HepG2 (cell line): ENCODE measurements around the gene EGFL8. TPM values are rescaled to one million over a fixed set of nuclear protein-coding genes. Genes with fewer than 3 reads are reported as not detected.

Source experiments
- BRCA1 ChIP-seq: sonication (generic); formaldehyde crosslinking; IDR thresholded peaks from 2 replicates; pipeline ENCODE4 v1.4.0; 2020; ENCODE audit warnings: missing genetic modification reagents
- CREB1 ChIP-seq, 2 experiments: fragments of 450-650 bp in 1 of 2; IDR thresholded peaks; 2 replicates each; pipeline ENCODE4 v1.6.1; 2016 to 2017; ENCODE audit warnings: control low read depth in 1 of 2, mild to moderate bottlenecking in 1 of 2, missing compliant biosample characterization in 1 of 2, missing genetic modification characterization in 1 of 2
- DNMT1 ChIP-seq: sonication (generic); formaldehyde crosslinking; IDR thresholded peaks from 2 replicates; pipeline ENCODE4 v1.5.1; 2020; ENCODE audit warnings: mild to moderate bottlenecking, missing genetic modification reagents
- HNRNPUL1 ChIP-seq: fragments of 200-400 bp; formaldehyde crosslinking; IDR thresholded peaks from 2 replicates; pipeline ENCODE4 v1.6.1; 2017; ENCODE audit warnings: low read depth, mild to moderate bottlenecking, low read length, moderate library complexity
- KAT2B ChIP-seq: fragments of 150-350 bp; IDR thresholded peaks from 2 replicates; pipeline ENCODE4 v1.6.1; 2014; ENCODE audit warnings: low read depth, low read length, borderline replicate concordance
- NFKBIZ ChIP-seq: IDR thresholded peaks from 2 replicates; pipeline ENCODE4 v1.6.1; 2018; ENCODE audit warnings: missing genetic modification reagents, missing compliant biosample characterization
- PHF21A ChIP-seq: sonication (generic); formaldehyde crosslinking; IDR thresholded peaks from 2 replicates; pipeline ENCODE4 v1.5.0; 2020; ENCODE audit warnings: mild to moderate bottlenecking, missing genetic modification reagents
- SOX6 ChIP-seq, 2 experiments: fragments of 450-650 bp in 1 of 2; sonication (generic) in 1 of 2; formaldehyde crosslinking in 1 of 2; IDR thresholded peaks; 2 replicates each; pipeline versions ENCODE4 v1.4.0 to v1.6.1; 2017 to 2020; ENCODE audit warnings: antibody characterized with exemption in 1 of 2, mild to moderate bottlenecking in 1 of 2, missing genetic modification reagents in 1 of 2
- ZBTB3 ChIP-seq: sonication (generic); formaldehyde crosslinking; IDR thresholded peaks from 2 replicates; pipeline ENCODE4 v1.4.0; 2020; ENCODE audit warnings: low read depth, mild to moderate bottlenecking, moderate library complexity, missing genetic modification reagents, borderline replicate concordance
- ZIK1 ChIP-seq: sonication (generic); formaldehyde crosslinking; IDR thresholded peaks from 2 replicates; pipeline ENCODE4 v1.5.0; 2020; ENCODE audit warnings: mild to moderate bottlenecking, low read depth, missing genetic modification reagents, borderline replicate concordance
- ZNF530 ChIP-seq: sonication (generic); formaldehyde crosslinking; IDR thresholded peaks from 2 replicates; pipeline ENCODE4 v1.5.0; 2020; ENCODE audit warnings: low read depth, mild to moderate bottlenecking, missing genetic modification reagents
- ZNF556 ChIP-seq: sonication (generic); formaldehyde crosslinking; IDR thresholded peaks from 2 replicates; pipeline ENCODE4 v1.4.0; 2020; ENCODE audit warnings: mild to moderate bottlenecking, missing genetic modification reagents, borderline replicate concordance
- ZNF564 ChIP-seq: sonication (generic); formaldehyde crosslinking; IDR thresholded peaks from 2 replicates; pipeline ENCODE4 v1.8.1; 2023; ENCODE audit warnings: mild to moderate bottlenecking, missing genetic modification reagents
- ZNF746 ChIP-seq: sonication (generic); formaldehyde crosslinking; IDR thresholded peaks from 2 replicates; pipeline ENCODE4 v1.8.0; 2022; ENCODE audit warnings: mild to moderate bottlenecking, missing genetic modification reagents
- polyA plus RNA-seq, 8 experiments: library from polyadenylated mRNA; depleted of rRNA in 3 of 8; stranded (reverse) in 7 of 8; unstranded in 1 of 8; fragments of >200 nt; fragmentation: Illumina TruSeq in 4 of 8; extraction: Trizol in 4 of 8; gene quantifications; 2 replicates each; pipeline versions ENCODE4 v1.2.1 to v1.2.3, GENCODE V29; 2011 to 2016; ENCODE audit warnings: low read depth in 4 of 8, missing spikeins in 1 of 8, mixed read lengths in 1 of 8; ENCODE audit not compliant: insufficient read depth in 1 of 8
- total RNA-seq, 5 experiments: library from RNA; depleted of rRNA; stranded (reverse); fragments of >200 nt; fragmentation: Illumina TruSeq; extraction: Trizol; gene quantifications; 2 replicates each; pipeline ENCODE4 v1.2.3, GENCODE V29; 2016; ENCODE audit warnings: low read depth in 1 of 5
- TF ChIP-seq, protein P1 (sequence below): sonication (generic); formaldehyde crosslinking; IDR thresholded peaks from 2 replicates; pipeline ENCODE4 v1.4.0; 2020; ENCODE audit warnings: missing genetic modification reagents, borderline replicate concordance
- TF ChIP-seq, protein P2 (sequence below): sonication (generic); formaldehyde crosslinking; IDR thresholded peaks from 2 replicates; pipeline ENCODE4 v1.8.1; 2023; ENCODE audit warnings: missing genetic modification reagents, mild to moderate bottlenecking, borderline replicate concordance
- TF ChIP-seq, protein P3 (sequence below): sonication (generic); formaldehyde crosslinking; IDR thresholded peaks from 2 replicates; pipeline ENCODE4 v1.9.0; 2021; ENCODE audit warnings: missing genetic modification reagents, borderline replicate concordance
- TF ChIP-seq, protein P4 (sequence below): sonication (generic); formaldehyde crosslinking; IDR thresholded peaks from 2 replicates; pipeline ENCODE4 v1.4.0; 2020; ENCODE audit warnings: mild to moderate bottlenecking, missing genetic modification reagents
- TF ChIP-seq, protein P5 (sequence below): sonication (generic); formaldehyde crosslinking; IDR thresholded peaks from 2 replicates; pipeline ENCODE4 v1.5.0; 2020; ENCODE audit warnings: mild to moderate bottlenecking, low read depth, missing genetic modification reagents, borderline replicate concordance
- TF ChIP-seq, protein P6 (sequence below): sonication (generic); formaldehyde crosslinking; IDR thresholded peaks from 2 replicates; pipeline ENCODE4 v1.4.0; 2020; ENCODE audit warnings: mild to moderate bottlenecking, missing genetic modification reagents

EGFL8 gene
- total and polyA plus RNA-seq, 2 of the 13 experiments (the other 11 are each of a cell fraction or from before 2014, with no cell fraction given) = 10.0 to 11.5 TPM

DNA sequence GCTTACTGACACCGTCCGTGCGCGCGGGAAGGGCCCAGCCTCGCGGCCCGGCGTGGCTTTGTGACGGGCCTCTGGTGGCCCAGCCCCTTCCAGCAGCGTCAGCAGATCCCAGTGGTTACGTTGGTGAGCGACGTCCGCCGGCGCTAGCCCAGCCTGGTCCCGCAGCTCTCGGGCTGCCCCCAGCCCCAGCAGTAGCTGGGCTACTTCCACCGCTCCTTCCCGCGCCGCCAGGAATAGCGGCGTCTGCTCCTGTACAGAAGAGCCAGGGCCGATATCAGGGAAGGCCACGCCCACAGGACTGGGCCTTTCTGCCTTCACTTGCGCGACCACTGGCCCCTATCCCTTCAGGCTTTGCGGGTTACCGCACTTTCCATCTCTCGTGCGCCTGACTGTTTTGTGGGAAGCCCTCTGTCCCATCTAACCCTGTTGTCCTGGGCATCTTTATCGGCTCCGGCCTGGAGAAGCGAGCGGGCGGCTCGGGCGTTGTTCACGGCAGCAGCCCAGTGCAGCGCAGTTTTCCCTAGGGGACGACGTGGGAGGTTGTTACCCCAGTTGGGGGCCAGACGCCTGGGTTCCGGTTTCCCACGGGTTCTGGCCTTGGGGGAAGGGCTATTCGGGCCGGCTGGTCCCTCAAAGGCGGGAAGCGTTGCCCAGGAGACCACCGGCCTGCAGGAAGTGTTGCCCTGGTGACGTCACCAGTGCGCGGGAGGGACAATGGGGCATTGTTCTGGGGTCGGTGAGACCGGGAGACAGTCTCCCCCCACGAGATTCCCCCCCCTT is 31.7 kb downstream of the EGFL8 start (continued):
- TF ChIP-seq, protein P1, sequence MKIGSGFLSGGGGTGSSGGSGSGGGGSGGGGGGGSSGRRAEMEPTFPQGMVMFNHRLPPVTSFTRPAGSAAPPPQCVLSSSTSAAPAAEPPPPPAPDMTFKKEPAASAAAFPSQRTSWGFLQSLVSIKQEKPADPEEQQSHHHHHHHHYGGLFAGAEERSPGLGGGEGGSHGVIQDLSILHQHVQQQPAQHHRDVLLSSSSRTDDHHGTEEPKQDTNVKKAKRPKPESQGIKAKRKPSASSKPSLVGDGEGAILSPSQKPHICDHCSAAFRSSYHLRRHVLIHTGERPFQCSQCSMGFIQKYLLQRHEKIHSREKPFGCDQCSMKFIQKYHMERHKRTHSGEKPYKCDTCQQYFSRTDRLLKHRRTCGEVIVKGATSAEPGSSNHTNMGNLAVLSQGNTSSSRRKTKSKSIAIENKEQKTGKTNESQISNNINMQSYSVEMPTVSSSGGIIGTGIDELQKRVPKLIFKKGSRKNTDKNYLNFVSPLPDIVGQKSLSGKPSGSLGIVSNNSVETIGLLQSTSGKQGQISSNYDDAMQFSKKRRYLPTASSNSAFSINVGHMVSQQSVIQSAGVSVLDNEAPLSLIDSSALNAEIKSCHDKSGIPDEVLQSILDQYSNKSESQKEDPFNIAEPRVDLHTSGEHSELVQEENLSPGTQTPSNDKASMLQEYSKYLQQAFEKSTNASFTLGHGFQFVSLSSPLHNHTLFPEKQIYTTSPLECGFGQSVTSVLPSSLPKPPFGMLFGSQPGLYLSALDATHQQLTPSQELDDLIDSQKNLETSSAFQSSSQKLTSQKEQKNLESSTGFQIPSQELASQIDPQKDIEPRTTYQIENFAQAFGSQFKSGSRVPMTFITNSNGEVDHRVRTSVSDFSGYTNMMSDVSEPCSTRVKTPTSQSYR (CRISPR knock-in tag) = peak; percentile 91
- TF ChIP-seq, protein P2, sequence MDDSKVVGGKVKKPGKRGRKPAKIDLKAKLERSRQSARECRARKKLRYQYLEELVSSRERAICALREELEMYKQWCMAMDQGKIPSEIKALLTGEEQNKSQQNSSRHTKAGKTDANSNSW (CRISPR knock-in tag) = no peak; the same call in 1 of the 2 replicates
- TF ChIP-seq, protein P3, sequence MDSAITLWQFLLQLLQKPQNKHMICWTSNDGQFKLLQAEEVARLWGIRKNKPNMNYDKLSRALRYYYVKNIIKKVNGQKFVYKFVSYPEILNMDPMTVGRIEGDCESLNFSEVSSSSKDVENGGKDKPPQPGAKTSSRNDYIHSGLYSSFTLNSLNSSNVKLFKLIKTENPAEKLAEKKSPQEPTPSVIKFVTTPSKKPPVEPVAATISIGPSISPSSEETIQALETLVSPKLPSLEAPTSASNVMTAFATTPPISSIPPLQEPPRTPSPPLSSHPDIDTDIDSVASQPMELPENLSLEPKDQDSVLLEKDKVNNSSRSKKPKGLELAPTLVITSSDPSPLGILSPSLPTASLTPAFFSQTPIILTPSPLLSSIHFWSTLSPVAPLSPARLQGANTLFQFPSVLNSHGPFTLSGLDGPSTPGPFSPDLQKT (CRISPR knock-in tag) = 0 out of 2 replicates have a peak, but pooled peaks have one; percentile 33
- TF ChIP-seq ZNF556 (CRISPR knock-in tag) = peak; percentile 86
- TF ChIP-seq BRCA1 (CRISPR knock-in tag) = peak; percentile 81; the same call in 1 of the 2 replicates
- TF ChIP-seq, protein P4, sequence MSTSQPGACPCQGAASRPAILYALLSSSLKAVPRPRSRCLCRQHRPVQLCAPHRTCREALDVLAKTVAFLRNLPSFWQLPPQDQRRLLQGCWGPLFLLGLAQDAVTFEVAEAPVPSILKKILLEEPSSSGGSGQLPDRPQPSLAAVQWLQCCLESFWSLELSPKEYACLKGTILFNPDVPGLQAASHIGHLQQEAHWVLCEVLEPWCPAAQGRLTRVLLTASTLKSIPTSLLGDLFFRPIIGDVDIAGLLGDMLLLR (CRISPR knock-in tag) = peak; percentile 28; the same call in 1 of the 2 replicates
- TF ChIP-seq DNMT1 = 0 out of 2 replicates have a peak, but pooled peaks have one; percentile 40
- 0 out of 2 replicates have a peak, but pooled peaks have one; percentile 37 for TF ChIP-seq ZBTB3 (CRISPR knock-in tag)
- TF ChIP-seq HNRNPUL1 = no peak; the same call in 1 of the 2 replicates
- no peak for TF ChIP-seq NFKBIZ (CRISPR knock-in tag)
- TF ChIP-seq, protein P5, sequence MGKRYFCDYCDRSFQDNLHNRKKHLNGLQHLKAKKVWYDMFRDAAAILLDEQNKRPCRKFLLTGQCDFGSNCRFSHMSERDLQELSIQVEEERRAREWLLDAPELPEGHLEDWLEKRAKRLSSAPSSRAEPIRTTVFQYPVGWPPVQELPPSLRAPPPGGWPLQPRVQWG (CRISPR knock-in tag) = no peak
- peak; percentile 99 for TF ChIP-seq CREB1 (IDR thresholded peaks at IDR 0.05)
- TF ChIP-seq CREB1 (CRISPR knock-in tag; IDR thresholded peaks at IDR 0.05) = peak; percentile 86
- no peak for TF ChIP-seq ZNF530
- TF ChIP-seq ZNF564 (CRISPR knock-in tag) = no peak
- TF ChIP-seq ZNF746 (CRISPR knock-in tag) = peak; percentile 65
- peak; percentile 69; the same call in 1 of the 2 replicates for TF ChIP-seq PHF21A (CRISPR knock-in tag)
- TF ChIP-seq, protein P6, sequence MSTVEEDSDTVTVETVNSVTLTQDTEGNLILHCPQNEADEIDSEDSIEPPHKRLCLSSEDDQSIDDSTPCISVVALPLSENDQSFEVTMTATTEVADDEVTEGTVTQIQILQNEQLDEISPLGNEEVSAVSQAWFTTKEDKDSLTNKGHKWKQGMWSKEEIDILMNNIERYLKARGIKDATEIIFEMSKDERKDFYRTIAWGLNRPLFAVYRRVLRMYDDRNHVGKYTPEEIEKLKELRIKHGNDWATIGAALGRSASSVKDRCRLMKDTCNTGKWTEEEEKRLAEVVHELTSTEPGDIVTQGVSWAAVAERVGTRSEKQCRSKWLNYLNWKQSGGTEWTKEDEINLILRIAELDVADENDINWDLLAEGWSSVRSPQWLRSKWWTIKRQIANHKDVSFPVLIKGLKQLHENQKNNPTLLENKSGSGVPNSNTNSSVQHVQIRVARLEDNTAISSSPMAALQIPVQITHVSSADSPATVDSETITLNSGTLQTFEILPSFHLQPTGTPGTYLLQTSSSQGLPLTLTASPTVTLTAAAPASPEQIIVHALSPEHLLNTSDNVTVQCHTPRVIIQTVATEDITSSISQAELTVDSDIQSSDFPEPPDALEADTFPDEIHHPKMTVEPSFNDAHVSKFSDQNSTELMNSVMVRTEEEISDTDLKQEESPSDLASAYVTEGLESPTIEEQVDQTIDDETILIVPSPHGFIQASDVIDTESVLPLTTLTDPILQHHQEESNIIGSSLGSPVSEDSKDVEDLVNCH (CRISPR knock-in tag) = no peak
- TF ChIP-seq ZIK1 (CRISPR knock-in tag) = peak; percentile 97
- TF ChIP-seq KAT2B = no peak
- no peak for TF ChIP-seq SOX6 (IDR thresholded peaks at IDR 0.05)
- peak; percentile 97 for TF ChIP-seq SOX6 (CRISPR knock-in tag; IDR thresholded peaks at IDR 0.05)
